Measurements from ENCODE around the gene RBBP7.
A peak's percentile ranks its signal among the peaks of the same experiment; 100 is the strongest.

The RBBP7 gene

DNA sequence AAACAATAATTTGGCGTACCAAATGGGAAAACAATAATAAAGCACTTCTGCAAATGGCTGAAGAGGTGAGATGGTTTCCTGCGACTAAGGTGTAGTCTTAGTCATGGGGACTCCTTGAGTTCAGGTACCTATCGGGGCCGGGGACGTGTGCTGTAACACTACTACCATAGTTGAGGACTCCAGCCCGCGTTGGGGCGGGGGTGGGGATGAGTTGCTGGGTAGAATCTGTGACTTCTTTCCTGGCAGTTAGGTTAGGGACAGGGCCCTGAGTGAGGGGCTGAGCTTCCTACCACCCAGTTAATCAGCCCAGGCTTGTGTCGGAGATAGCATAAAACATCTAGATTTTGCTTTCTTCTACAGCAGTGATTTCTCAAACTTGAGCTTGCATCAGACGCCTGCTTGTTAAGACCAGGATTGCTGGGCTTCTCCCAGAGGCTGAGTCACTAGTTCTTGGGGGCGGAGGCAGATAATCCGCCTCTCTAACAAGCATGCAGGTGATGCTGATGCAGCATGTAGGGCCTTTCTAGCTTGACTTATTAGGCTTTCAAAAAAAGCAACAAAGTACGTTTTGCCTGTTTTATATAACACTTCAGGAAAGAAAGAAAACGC is 30.2 kb downstream of the RBBP7 start:
- H3K36me3 ChIP-seq (ENCODE audit: insufficient read depth, low read length) = peaks cover 10% of the 10 kb centered on the region

DNA sequence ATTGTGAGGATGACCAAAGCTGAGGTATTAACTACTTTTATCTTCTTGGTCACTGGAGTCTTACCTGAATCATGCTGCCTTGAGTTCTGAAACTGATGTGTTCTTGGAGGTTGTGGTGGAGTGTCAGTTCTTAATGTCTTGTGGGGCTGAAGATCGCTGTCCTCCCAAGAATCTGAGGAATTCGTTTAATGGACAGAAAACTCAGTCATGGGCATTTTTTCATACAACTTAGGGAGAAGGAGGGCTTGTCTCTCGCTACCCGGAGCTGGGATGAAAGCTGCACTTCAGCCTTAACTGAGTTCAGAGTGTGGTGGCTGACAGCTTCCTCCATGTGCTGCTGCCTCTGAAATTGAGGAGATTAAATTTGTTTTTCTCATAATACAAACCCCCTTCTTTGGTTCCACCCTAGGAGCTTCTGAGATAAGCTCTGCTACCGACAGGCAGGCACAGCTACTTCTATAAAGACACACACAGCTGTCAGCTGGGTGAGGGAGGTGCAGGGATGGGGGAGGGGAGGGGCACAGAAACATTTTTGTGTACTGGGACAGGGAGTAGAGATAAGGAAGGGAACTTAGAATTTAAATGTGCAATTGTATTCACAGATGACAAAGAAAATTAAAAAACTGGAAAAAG is 30.8 kb downstream of the RBBP7 start:
- Histone ChIP-seq H3K9ac (ENCODE audit: low read length) (no peak overlapping the region), H3K27ac (ENCODE audit: low read depth, low read length) (no peak overlapping the region), H3K36me3 (ENCODE audit: insufficient read depth, low read length) (peaks cover 10% of the 10 kb centered on the region)

More for the DNA sequence above, 30.2 kb downstream of the RBBP7 start:
- Histone ChIP-seq H3K9me3 (ENCODE audit: low read length) (no peaks in the 10 kb centered on the region), H3K4me3 (ENCODE audit: low read depth in 1 of 2, low read length in 2 of 2) (no peak overlapping the region), H3K27ac (ENCODE audit: low read depth, low read length) (no peak overlapping the region), H3K27me3 (ENCODE audit: control insufficient read depth in 1 of 2, insufficient read depth in 2 of 2, low read length in 2 of 2) (no peaks in the 10 kb centered on the region), H3K4me1 (ENCODE audit: insufficient read depth, low read length) (no peaks in the 10 kb centered on the region), H3K9ac (ENCODE audit: low read length) (no peak overlapping the region)

DNA sequence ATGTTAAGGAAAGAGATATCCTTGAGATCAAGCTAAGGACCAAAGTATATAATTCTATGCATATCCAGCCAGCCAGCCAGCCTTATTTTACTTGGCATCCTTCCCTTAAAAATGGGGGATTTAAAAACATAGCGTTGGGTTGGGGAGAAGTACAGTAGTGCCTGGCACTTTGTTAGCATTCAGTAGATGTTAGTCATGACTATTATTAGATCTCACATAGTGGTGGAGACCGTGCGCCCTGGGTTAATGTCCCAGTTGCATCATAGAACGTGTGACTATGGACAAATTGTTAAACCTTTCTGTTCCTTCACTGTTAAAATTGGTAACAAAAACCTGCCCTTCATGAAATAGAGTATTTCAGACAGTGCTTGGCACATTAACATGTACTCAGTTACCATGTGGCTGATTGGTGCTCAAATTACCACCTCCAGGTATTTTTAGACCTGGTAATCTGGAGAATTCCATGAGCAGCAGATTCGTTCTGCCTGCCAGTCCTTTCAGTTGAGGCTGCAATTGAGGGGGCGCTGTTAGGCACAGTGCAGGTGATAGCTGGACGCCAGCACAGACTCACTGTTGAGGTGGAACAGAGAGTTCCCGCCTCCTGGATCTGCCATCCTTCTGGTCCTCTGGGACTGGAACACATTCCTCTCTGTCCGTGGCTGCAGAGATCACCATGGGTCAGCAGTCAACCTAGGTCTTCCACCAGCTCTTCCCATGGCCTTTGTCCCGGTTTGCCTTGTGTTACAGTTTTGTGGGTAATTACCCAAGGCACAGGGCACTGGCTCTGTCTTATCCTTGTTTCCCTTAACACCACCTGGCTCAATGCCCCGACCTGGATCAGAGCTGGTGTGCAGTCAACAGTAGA is 31.7 kb downstream of the RBBP7 start:
- peaks cover 15% of the 10 kb centered on the region for H3K36me3 ChIP-seq (ENCODE audit: insufficient read depth, low read length)
- H3K27me3 ChIP-seq (ENCODE audit: control insufficient read depth in 1 of 2, insufficient read depth in 2 of 2, low read length in 2 of 2) = no peaks in the 10 kb centered on the region
- H3K4me1 ChIP-seq (ENCODE audit: insufficient read depth, low read length) = no peaks in the 10 kb centered on the region
- no peak overlapping the region for H3K9ac ChIP-seq (ENCODE audit: low read length)
- H3K4me3 ChIP-seq (ENCODE audit: low read depth in 1 of 2, low read length in 2 of 2) = no peak overlapping the region
- H3K27ac ChIP-seq (ENCODE audit: low read depth, low read length) = no peak overlapping the region
- no peaks in the 10 kb centered on the region for H3K9me3 ChIP-seq (ENCODE audit: low read length)

More for the DNA sequence above, 30.8 kb downstream of the RBBP7 start:
- no peak overlapping the region for H3K4me3 ChIP-seq (ENCODE audit: low read depth in 1 of 2, low read length in 2 of 2)
- H3K9me3 ChIP-seq (ENCODE audit: low read length) = no peaks in the 10 kb centered on the region
- H3K4me1 ChIP-seq (ENCODE audit: insufficient read depth, low read length) = no peaks in the 10 kb centered on the region
- no peaks in the 10 kb centered on the region for H3K27me3 ChIP-seq (ENCODE audit: control insufficient read depth in 1 of 2, insufficient read depth in 2 of 2, low read length in 2 of 2)

DNA sequence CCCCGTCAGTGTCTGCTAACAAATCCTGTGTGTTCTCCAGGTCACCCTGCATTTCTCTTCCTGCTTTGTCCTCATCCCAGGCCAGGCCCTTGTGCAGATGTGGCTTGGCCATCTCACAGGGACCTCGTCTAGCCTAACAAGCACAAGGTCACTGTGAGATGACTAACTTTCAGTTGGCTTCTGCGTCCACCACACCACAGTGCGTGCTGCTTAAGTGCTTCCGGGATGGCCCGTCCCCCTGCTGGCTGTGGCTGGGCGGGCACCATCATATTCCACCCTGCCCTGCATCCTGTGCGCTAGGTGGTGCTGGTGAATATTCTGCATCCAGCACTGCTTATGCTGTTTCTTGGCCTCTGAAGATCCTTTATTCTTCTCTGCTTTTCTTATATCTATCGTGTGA is 33.8 kb downstream of the RBBP7 start:
- H3K9me3 ChIP-seq (ENCODE audit: low read length) = no peaks in the 10 kb centered on the region
- H3K4me3 ChIP-seq (ENCODE audit: low read depth in 1 of 2, low read length in 2 of 2) = no peak overlapping the region
- no peak overlapping the region for H3K27ac ChIP-seq (ENCODE audit: low read depth, low read length)
- H3K36me3 ChIP-seq (ENCODE audit: insufficient read depth, low read length) = peaks cover 25% of the 10 kb centered on the region
- H3K4me1 ChIP-seq (ENCODE audit: insufficient read depth, low read length) = no peaks in the 10 kb centered on the region
- no peak overlapping the region for H3K9ac ChIP-seq (ENCODE audit: low read length)
- no peaks in the 10 kb centered on the region for H3K27me3 ChIP-seq (ENCODE audit: control insufficient read depth in 1 of 2, insufficient read depth in 2 of 2, low read length in 2 of 2)

DNA sequence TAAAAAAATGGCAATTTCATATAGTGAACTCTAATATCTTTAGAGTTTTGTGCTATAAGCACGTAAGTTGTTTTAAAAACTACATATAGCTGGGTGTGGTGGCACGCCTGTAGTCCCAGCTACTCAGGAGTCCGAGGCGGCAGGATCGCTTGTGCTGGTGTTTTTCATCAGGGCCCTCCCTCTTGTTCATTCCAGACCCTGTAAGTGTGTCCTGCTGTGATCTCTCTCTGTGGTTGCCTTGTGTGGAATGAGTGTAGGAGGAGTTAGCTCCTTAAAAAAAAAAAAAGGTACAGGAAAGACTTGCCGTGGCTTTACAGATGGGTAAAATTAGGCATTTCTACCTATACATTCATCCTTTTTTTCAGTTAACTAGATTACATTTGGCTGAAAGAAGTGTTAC is 35.4 kb downstream of the RBBP7 start:
- no peak overlapping the region for H3K9ac ChIP-seq (ENCODE audit: low read length)
- H3K9me3 ChIP-seq (ENCODE audit: low read length) = no peaks in the 10 kb centered on the region
- no peak overlapping the region for H3K4me3 ChIP-seq (ENCODE audit: low read depth in 1 of 2, low read length in 2 of 2)
- H3K36me3 ChIP-seq (ENCODE audit: insufficient read depth, low read length) = peaks cover 34% of the 10 kb centered on the region
- H3K4me1 ChIP-seq (ENCODE audit: insufficient read depth, low read length) = no peaks in the 10 kb centered on the region
- no peaks in the 10 kb centered on the region for H3K27me3 ChIP-seq (ENCODE audit: control insufficient read depth in 1 of 2, insufficient read depth in 2 of 2, low read length in 2 of 2)
- no peak overlapping the region for H3K27ac ChIP-seq (ENCODE audit: low read depth, low read length)

DNA sequence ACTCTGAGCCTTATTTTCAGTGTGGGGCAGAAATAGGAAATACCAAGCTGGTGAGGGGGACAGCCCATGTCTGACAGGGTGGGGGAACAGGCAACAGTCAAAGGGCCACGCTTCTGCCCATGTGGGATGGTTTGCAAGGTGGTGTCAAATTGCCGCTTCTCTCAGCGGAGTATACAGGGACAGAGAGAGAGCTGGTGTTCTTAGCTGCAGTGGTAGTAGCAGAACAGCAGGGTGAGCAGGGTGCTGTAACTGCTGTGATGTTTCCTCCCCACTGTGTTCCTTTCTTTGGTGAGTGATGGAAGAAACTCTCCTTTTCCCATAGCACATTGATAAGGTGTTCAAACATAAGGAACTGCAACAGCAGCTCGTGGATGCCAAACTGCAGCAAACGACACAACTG is 37.9 kb downstream of the RBBP7 start:
- no peaks in the 10 kb centered on the region for H3K9me3 ChIP-seq (ENCODE audit: low read length)
- H3K27me3 ChIP-seq (ENCODE audit: control insufficient read depth in 1 of 2, insufficient read depth in 2 of 2, low read length in 2 of 2) = no peaks in the 10 kb centered on the region
- peaks cover 37% of the 10 kb centered on the region for H3K36me3 ChIP-seq (ENCODE audit: insufficient read depth, low read length)
- no peak overlapping the region for H3K9ac ChIP-seq (ENCODE audit: low read length)
- peaks cover 13% of the 10 kb centered on the region for H3K4me1 ChIP-seq (ENCODE audit: insufficient read depth, low read length)
- no peak overlapping the region for H3K4me3 ChIP-seq (ENCODE audit: low read depth in 1 of 2, low read length in 2 of 2)
- H3K27ac ChIP-seq (ENCODE audit: low read depth, low read length) = no peak overlapping the region

DNA sequence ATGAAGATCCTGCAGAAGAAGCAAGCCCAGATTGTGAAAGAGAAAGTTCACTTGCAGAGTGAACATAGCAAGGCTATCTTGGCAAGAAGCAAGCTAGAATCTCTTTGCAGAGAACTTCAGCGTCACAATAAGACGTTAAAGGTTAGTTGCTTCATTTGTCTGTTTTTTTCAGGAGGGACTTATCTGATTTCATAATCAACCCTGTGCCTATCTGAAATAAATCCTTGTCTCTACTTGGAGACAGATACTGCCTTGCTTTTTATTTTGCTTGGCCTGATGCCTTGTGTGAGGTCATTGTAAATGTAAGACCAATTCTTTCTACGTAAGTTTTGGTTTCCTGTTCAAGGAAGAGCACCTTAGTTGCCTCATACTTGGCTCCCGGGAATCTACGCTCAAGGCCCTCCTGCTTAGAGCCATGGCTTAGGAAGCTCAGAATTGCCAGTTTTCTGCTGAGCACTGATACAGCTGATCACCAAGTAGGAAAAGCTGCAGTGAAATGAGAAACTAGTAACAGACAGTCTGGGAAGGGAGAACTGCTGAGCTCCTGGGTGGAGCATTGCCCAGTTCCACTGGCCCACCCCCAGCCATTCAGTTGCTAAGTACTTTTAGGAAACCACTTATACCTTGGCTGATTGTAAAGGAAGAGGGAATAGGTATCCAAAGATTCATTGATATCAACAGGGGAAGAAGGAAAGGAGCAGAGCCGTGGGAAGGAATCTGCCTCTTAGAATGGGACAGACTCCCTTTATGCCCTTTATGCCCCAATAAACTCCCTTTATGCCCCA is 41.8 kb downstream of the RBBP7 start:
- no peaks in the 10 kb centered on the region for H3K27me3 ChIP-seq (ENCODE audit: control insufficient read depth in 1 of 2, insufficient read depth in 2 of 2, low read length in 2 of 2)
- no peaks in the 10 kb centered on the region for H3K9me3 ChIP-seq (ENCODE audit: low read length)
- no peak overlapping the region for H3K4me3 ChIP-seq (ENCODE audit: low read depth in 1 of 2, low read length in 2 of 2)
- peaks cover 13% of the 10 kb centered on the region for H3K4me1 ChIP-seq (ENCODE audit: insufficient read depth, low read length)
- H3K27ac ChIP-seq (ENCODE audit: low read depth, low read length) = peak overlapping the region; percentile 21
- H3K9ac ChIP-seq (ENCODE audit: low read length) = no peak overlapping the region
- H3K36me3 ChIP-seq (ENCODE audit: insufficient read depth, low read length) = peaks cover 34% of the 10 kb centered on the region

DNA sequence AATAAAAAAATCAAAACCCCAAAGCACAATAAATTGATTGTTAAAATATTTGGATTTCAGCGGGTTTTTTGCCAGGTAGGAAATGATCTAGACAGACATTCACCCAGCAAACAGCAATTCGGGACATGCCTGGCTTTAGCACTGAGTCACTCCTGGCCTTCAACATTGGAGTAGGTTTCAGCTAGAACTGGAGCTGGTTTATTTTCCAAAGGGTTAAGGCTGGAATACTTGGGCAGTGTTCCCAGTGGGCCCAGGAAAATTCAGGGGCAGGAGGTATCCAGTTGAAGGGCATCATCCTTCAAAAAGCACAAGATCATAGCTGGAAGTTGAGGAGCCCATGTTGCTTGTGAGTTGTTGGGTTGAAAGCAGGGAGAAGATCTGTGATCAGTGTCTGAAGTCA is 42.9 kb downstream of the RBBP7 start:
- H3K4me1 ChIP-seq (ENCODE audit: insufficient read depth, low read length) = peaks cover 13% of the 10 kb centered on the region
- peak overlapping the region; percentile 64 for H3K27ac ChIP-seq (ENCODE audit: low read depth, low read length)
- no peak overlapping the region for H3K9ac ChIP-seq (ENCODE audit: low read length)
- no peaks in the 10 kb centered on the region for H3K27me3 ChIP-seq (ENCODE audit: control insufficient read depth in 1 of 2, insufficient read depth in 2 of 2, low read length in 2 of 2)
- H3K4me3 ChIP-seq (ENCODE audit: low read depth in 1 of 2, low read length in 2 of 2) = no peak overlapping the region
- H3K36me3 ChIP-seq (ENCODE audit: insufficient read depth, low read length) = peaks cover 30% of the 10 kb centered on the region
- H3K9me3 ChIP-seq (ENCODE audit: low read length) = no peaks in the 10 kb centered on the region

DNA sequence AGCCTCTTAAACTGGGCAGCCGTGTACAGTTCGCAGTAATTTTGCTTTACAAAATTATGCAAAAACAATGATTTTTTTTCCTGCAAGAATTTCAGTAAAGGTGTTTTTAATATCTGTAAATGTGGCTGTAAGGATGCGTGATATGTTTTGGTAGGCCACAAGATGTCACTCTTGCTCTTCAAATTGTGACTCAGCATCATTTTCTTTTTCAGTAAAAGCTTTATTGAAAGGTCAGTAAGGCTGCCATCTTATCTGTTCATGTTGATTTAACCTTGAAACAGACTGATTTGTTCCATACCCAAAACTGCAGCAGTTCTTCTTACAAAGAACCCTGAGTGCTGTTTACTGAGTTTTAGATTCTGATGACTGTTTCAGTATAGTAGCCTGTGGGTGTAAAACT is 44.0 kb downstream of the RBBP7 start:
- Histone ChIP-seq H3K4me1 (ENCODE audit: insufficient read depth, low read length) (peaks cover 13% of the 10 kb centered on the region), H3K27ac (ENCODE audit: low read depth, low read length) (no peak overlapping the region), H3K4me3 (ENCODE audit: low read depth in 1 of 2, low read length in 2 of 2) (no peak overlapping the region), H3K9me3 (ENCODE audit: low read length) (no peaks in the 10 kb centered on the region), H3K9ac (ENCODE audit: low read length) (no peak overlapping the region), H3K27me3 (ENCODE audit: control insufficient read depth in 1 of 2, insufficient read depth in 2 of 2, low read length in 2 of 2) (no peaks in the 10 kb centered on the region), H3K36me3 (ENCODE audit: insufficient read depth, low read length) (peaks cover 26% of the 10 kb centered on the region)

DNA sequence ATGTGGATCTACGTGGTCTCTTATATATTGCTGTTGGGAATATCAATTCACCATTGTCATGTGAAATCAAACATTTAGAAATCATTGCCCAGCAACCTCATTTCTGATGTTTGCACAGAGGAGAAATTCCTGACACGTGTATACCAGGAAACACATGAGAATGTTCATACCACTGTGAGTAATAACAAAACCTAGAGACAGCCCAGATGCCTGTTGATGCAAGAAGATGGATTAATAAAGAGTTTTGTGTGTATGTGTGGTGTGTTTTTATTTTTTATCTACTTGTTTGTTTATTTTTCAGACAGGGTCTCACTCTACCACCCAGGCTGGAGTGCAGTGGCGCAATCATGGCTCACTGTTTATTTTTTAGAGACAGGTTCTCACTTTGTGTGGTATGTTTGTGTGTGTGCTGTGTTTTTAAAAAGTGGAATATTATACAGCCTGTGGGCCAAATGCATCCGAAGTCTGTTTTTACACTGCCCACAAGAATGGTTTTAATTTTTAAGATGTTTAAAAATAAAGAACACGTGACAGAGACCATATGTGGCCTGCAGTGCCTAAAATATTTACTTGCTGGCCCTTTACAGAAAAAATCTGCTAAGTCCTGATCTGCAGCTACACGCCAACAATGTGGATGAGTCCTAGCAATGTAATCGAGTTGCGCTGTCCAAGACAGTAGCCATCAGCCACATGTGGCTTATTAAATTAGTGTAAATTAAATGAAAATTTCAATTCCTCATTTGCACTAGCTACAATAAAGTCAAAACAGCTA is 44.7 kb downstream of the RBBP7 start:
- Histone ChIP-seq H3K4me1 (ENCODE audit: insufficient read depth, low read length) (peaks cover 13% of the 10 kb centered on the region), H3K27me3 (ENCODE audit: control insufficient read depth in 1 of 2, insufficient read depth in 2 of 2, low read length in 2 of 2) (no peaks in the 10 kb centered on the region), H3K9me3 (ENCODE audit: low read length) (no peaks in the 10 kb centered on the region), H3K9ac (ENCODE audit: low read length) (no peak overlapping the region), H3K27ac (ENCODE audit: low read depth, low read length) (no peak overlapping the region), H3K4me3 (ENCODE audit: low read depth in 1 of 2, low read length in 2 of 2) (no peak overlapping the region), H3K36me3 (ENCODE audit: insufficient read depth, low read length) (peaks cover 24% of the 10 kb centered on the region)

Measured in muscle layer of colon (tissue), 2 donors.